IMR-90 (cell line): ENCODE results near the gene VWA7. TPM values are rescaled to one million over a fixed set of nuclear protein-coding genes. Genes with fewer than 3 reads are reported as not detected.

ENCODE experiments used
- ATAC-seq: fragments of 200-7000 bp; cut with Tn5 transposase; 2 replicates; pipeline ENCODE4 v1.9.1; 2020; ENCODE audit warnings: low read depth, mild to moderate bottlenecking, moderate library complexity
- BruUV-seq: library from RNA; stranded (reverse); fragments of 400-500 nt; replicated peaks from 2 replicates; lab custom pipeline; 2021; lab: Mats Ljungman, UMichigan
- CTCF ChIA-PET: fragments of 300-600 bp; formaldehyde crosslinking; extraction: SDS; loops from one replicate; lab custom pipeline; 2021; ENCODE audit warnings: antibody characterized with exemption; lab: Yijun Ruan, JAX
- POLR2A ChIA-PET: fragments of 300-600 bp; sonication (Branson Sonifier 250); formaldehyde crosslinking; loops from one replicate; lab custom pipeline; 2022; ENCODE audit warnings: antibody characterized with exemption; ENCODE audit not compliant: unreplicated experiment; lab: Charles Lee
- DNase-seq: peaks from one replicate; pipeline ENCODE4 v3.0.0; 2013
- H2AFZ ChIP-seq: replicated peaks from 2 replicates; pipeline ENCODE3; 2013; ENCODE audit warnings: low read length, mild to moderate bottlenecking; ENCODE audit not compliant: poor library complexity
- H2AK5ac ChIP-seq: 2 replicates; pipeline ENCODE4 v1.6.1; 2013; ENCODE audit warnings: low read depth, low read length, inconsistent platforms
- H2AK9ac ChIP-seq: replicated peaks from 2 replicates; pipeline ENCODE3; 2013; ENCODE audit warnings: mild to moderate bottlenecking, low read depth, low read length, moderate library complexity; ENCODE audit not compliant: poor library complexity
- H2BK120ac ChIP-seq: 2 replicates; pipeline ENCODE4 v1.6.1; 2013; ENCODE audit warnings: low read depth, low read length, inconsistent platforms
- H2BK15ac ChIP-seq: 3 replicates; pipeline ENCODE4 v1.6.1; 2013; ENCODE audit warnings: low read depth, low read length, inconsistent platforms
- H2BK20ac ChIP-seq: 2 replicates; pipeline ENCODE4 v1.6.1; 2013; ENCODE audit warnings: low read depth, mild to moderate bottlenecking, inconsistent platforms, low read length, moderate library complexity
- H2BK5ac ChIP-seq: 2 replicates; pipeline ENCODE4 v1.6.1; 2013; ENCODE audit warnings: mild to moderate bottlenecking, low read depth, low read length, inconsistent platforms; ENCODE audit not compliant: poor library complexity, severe bottlenecking
- H3K14ac ChIP-seq: replicated peaks from 2 replicates; pipeline ENCODE4 v1.6.1; 2013; ENCODE audit warnings: low read depth, low read length, inconsistent platforms
- H3K18ac ChIP-seq: 2 replicates; pipeline ENCODE4 v1.6.1; 2013; ENCODE audit warnings: low read depth, low read length, control low read depth
- H3K23ac ChIP-seq: 2 replicates; pipeline ENCODE4 v1.6.1; 2013; ENCODE audit warnings: low read depth, low read length, inconsistent platforms
- H3K27ac ChIP-seq: 2 replicates; pipeline ENCODE4 v1.5.1; 2013; ENCODE audit warnings: mild to moderate bottlenecking, control low read depth, low read length; ENCODE audit not compliant: insufficient read depth
- H3K27me3 ChIP-seq: 2 replicates; pipeline ENCODE4 v1.6.1; 2013; ENCODE audit warnings: low read length; ENCODE audit not compliant: control insufficient read depth, insufficient read depth
- H3K36me3 ChIP-seq: 2 replicates; pipeline ENCODE4 v1.6.1; 2013; ENCODE audit warnings: low read length, mixed read lengths; ENCODE audit not compliant: control insufficient read depth, insufficient read depth
- H3K4ac ChIP-seq: 2 replicates; pipeline ENCODE4 v1.6.1; 2013; ENCODE audit warnings: low read depth, low read length, inconsistent platforms
- H3K4me1 ChIP-seq: 2 replicates; pipeline ENCODE4 v1.6.1; 2013; ENCODE audit warnings: low read length, mixed read lengths; ENCODE audit not compliant: control insufficient read depth, insufficient read depth
- H3K4me2 ChIP-seq: 2 replicates; pipeline ENCODE4 v1.6.1; 2013; ENCODE audit warnings: low read depth, mild to moderate bottlenecking, control low read depth, low read length, moderate library complexity
- H3K4me3 ChIP-seq: 2 replicates; pipeline ENCODE4 v1.5.1; 2013; ENCODE audit warnings: low read depth, mild to moderate bottlenecking, control low read depth, low read length, moderate library complexity; ENCODE audit not compliant: insufficient read depth
- H3K56ac ChIP-seq: 2 replicates; pipeline ENCODE4 v1.6.1; 2013; ENCODE audit warnings: low read length, inconsistent platforms; ENCODE audit not compliant: insufficient read depth; ENCODE audit errors: extremely low read depth
- H3K79me1 ChIP-seq, 2 experiments: 2 replicates each; pipeline ENCODE4 v1.6.1; 2013; ENCODE audit warnings: low read length in 2 of 2, inconsistent platforms in 1 of 2, low read depth in 1 of 2
- H3K9ac ChIP-seq: 2 replicates; pipeline ENCODE4 v1.6.1; 2013; ENCODE audit warnings: low read depth, low read length, control low read depth
- H3K9me1 ChIP-seq: 2 replicates; pipeline ENCODE4 v1.6.1; 2013; ENCODE audit warnings: low read length, inconsistent platforms; ENCODE audit not compliant: insufficient read depth
- H3K9me3 ChIP-seq: 2 replicates; pipeline ENCODE4 v1.6.1; 2013; ENCODE audit warnings: low read length; ENCODE audit not compliant: control insufficient read depth, insufficient read depth
- H4K20me1 ChIP-seq: 2 replicates; pipeline ENCODE4 v1.6.1; 2013; ENCODE audit warnings: low read length, inconsistent platforms; ENCODE audit not compliant: insufficient read depth
- H4K5ac ChIP-seq: 2 replicates; pipeline ENCODE4 v1.6.1; 2013; ENCODE audit warnings: mild to moderate bottlenecking, low read depth, low read length, control low read depth
- H4K8ac ChIP-seq, 2 experiments: 2 replicates each; pipeline ENCODE4 v1.6.1; 2013; ENCODE audit warnings: low read depth in 2 of 2, low read length in 2 of 2, control low read depth in 1 of 2, inconsistent platforms in 1 of 2
- H4K91ac ChIP-seq: 2 replicates; pipeline ENCODE4 v1.6.1; 2013; ENCODE audit warnings: low read depth, low read length, inconsistent platforms; ENCODE audit not compliant: insufficient read depth
- BHLHE40 ChIP-seq: fragments of 150-350 bp; IDR thresholded peaks from 2 replicates; pipeline ENCODE4 v1.6.1; 2016; ENCODE audit warnings: mild to moderate bottlenecking, low read depth, low read length
- CEBPB ChIP-seq: IDR thresholded peaks from 2 replicates; pipeline ENCODE4 v1.6.1; 2012; ENCODE audit warnings: low read depth, low read length, improper control_type of control experiment
- CHD1 ChIP-seq: IDR thresholded peaks from 2 replicates; pipeline ENCODE4 v1.6.1; 2012; ENCODE audit warnings: low read depth, low read length, improper control_type of control experiment
- CTCF ChIP-seq: conservative IDR thresholded peaks from 2 replicates; pipeline ENCODE4 v1.5.1; 2012; ENCODE audit warnings: mild to moderate bottlenecking, low read depth, low read length, improper control_type of control experiment
- FOS ChIP-seq: fragments of 150-350 bp; IDR thresholded peaks from 2 replicates; pipeline ENCODE4 v1.6.1; 2016; ENCODE audit warnings: low read depth, low read length
- MAFK ChIP-seq: IDR thresholded peaks from 2 replicates; pipeline ENCODE4 v1.6.1; 2012; ENCODE audit warnings: low read depth, low read length, improper control_type of control experiment
- MAZ ChIP-seq: IDR thresholded peaks from 2 replicates; pipeline ENCODE4 v1.6.1; 2012; ENCODE audit warnings: low read depth, mild to moderate bottlenecking, low read length, improper control_type of control experiment, moderate library complexity, borderline replicate concordance
- NFE2L2 ChIP-seq: fragments of 150-350 bp; IDR thresholded peaks from 2 replicates; pipeline ENCODE4 v1.6.1; 2016; ENCODE audit warnings: low read depth, mild to moderate bottlenecking, low read length
- POLR2A ChIP-seq: IDR thresholded peaks from 2 replicates; pipeline ENCODE4 v1.6.1; 2012; ENCODE audit warnings: mild to moderate bottlenecking, low read depth, low read length
- RAD21 ChIP-seq: IDR thresholded peaks from 2 replicates; pipeline ENCODE4 v1.6.1; 2012; ENCODE audit warnings: low read length, improper control_type of control experiment
- RFX5 ChIP-seq: IDR thresholded peaks from 2 replicates; pipeline ENCODE4 v1.8.0; 2012; ENCODE audit warnings: low read depth, mild to moderate bottlenecking, low read length, moderate library complexity
- SMC3 ChIP-seq: fragments of 150-350 bp; IDR thresholded peaks from 2 replicates; pipeline ENCODE4 v1.6.1; 2016; ENCODE audit warnings: low read depth, mild to moderate bottlenecking, antibody characterized with exemption, low read length, moderate library complexity
- USF2 ChIP-seq: fragments of 150-350 bp; IDR thresholded peaks from 2 replicates; pipeline ENCODE4 v1.6.1; 2017; ENCODE audit warnings: mild to moderate bottlenecking, antibody characterized with exemption, low read length, low read depth
- WGBS, 2 experiments: methylation state at CpG; one replicate each; pipeline versions ENCODE4 v1.1.5 to v1.1.7; 2013; ENCODE audit warnings: missing lambda C conversion rate in 2 of 2; ENCODE audit not compliant: insufficient read length in 1 of 2; ENCODE audit errors: extremely low coverage in 2 of 2; 5-methylcytosine and 5-hydroxymethylcytosine counted together
- dilution Hi-C: fragments of 300-500 bp; cut with HindIII; formaldehyde crosslinking; loops from one replicate; pipeline ENCODE4 v1.14.3; 2018; ENCODE audit warnings: low sequenced_read_pairs; ENCODE audit not compliant: unreplicated experiment
- in situ Hi-C: fragments of 300-500 bp; cut with MboI; formaldehyde crosslinking; loops from 3 replicates; pipeline ENCODE4 v1.14.3; 2019; ENCODE audit warnings: low sequenced_read_pairs, inconsistent platforms, mixed read lengths
- intact Hi-C: fragments of 100-400 bp; cut with micrococcal nuclease; formaldehyde crosslinking; loops from 2 replicates; pipeline ENCODE4 v1.10.0; 2022
- polyA plus RNA-seq, 3 experiments: library from polyadenylated mRNA; depleted of rRNA; stranded (reverse); fragments of >200 nt; gene quantifications; 2 replicates each; pipeline ENCODE4 v1.2.3, GENCODE V29; 2012; ENCODE audit warnings: low replicate concordance in 1 of 3
- total RNA-seq: library from RNA; depleted of rRNA; stranded (reverse); fragments of >200 nt; gene quantifications from 2 replicates; pipeline ENCODE4 v1.2.3, GENCODE V29; 2012
- TF ChIP-seq, protein P1 (sequence below): fragments of 150-350 bp; IDR thresholded peaks from 2 replicates; pipeline ENCODE4 v1.6.1; 2016; ENCODE audit warnings: low read depth, mild to moderate bottlenecking, low read length, moderate library complexity, borderline replicate concordance

Gene VWA7
- total and polyA plus RNA-seq, 2 of the 4 experiments (the other 2 are of a cell fraction), result under 0.01 to 1.4 TPM

DNA sequence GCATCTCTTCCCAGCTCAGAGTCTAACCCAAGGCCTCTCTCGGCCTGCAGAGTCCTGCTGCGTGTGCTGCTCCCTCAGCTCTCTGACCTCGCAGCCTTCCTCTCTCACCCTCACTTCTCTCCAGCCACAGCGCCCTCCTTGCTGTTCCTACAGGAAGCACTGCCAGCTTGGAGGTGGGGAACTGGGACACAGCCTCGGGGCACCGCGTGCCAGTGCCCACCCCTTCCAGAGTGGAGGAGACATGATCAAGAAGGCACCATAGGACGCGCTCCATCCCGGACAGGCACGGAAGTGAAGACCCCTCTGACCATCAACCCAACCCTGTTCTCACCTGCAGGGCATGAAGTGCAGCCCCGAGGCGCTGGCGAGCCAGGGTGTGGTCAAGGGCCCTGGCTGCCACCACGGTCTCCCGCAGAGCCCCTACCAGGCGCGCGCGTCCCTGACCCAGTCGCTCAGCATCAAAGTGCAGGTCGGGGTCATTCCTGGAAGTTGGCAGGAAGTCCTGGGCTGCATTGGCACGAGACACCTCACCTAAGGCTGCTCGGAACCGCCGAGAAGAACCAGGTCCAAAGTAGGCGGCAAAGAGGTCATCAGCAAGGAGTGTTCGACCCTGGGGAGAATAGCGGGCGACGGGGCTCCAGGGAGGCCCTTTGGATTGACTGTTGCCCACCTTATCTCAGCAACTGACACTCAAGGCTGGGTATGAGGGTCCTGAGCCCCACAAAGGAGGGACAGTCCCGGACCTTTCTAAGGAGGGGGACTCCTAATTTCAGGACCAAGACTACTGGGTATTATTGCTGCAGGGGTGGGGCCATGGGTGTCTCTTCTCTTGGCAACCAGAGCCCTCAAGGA lies 1.3 kb downstream of the VWA7 start:
- Histone ChIP-seq H2AFZ (peak overlapping the region; percentile 41), H3K9me1 (0 out of 2 replicates have a peak, but pooled peaks cover 8% of the 10 kb centered on the region), H4K20me1 (no peaks in the 10 kb centered on the region), H3K14ac (no peak overlapping the region), H3K23ac (no peak overlapping the region), H3K9ac (no peak overlapping the region), H2BK120ac (no peak overlapping the region), H3K36me3 (peaks cover 27% of the 10 kb centered on the region), H2AK5ac (0 out of 2 replicates have a peak overlapping the region, but pooled peaks have one; percentile 31), H2BK5ac (no peak overlapping the region), H3K4ac (no peak overlapping the region), H3K4me2 (no peak overlapping the region), H3K9me3 (no peaks in the 10 kb centered on the region), H2BK15ac (no peak overlapping the region), H4K91ac (no peak overlapping the region), H3K27ac (no peak overlapping the region), H4K5ac (no peak overlapping the region), H3K27me3 (no peaks in the 10 kb centered on the region), H3K4me3 (no peak overlapping the region), H3K56ac (no peak overlapping the region), H2BK20ac (no peak overlapping the region), H3K18ac (no peak overlapping the region), H3K79me1 (0 out of 4 replicates have a peak, but pooled peaks cover 0 to 2% of the 10 kb centered on the region in 2 experiments), H3K4me1 (peaks cover 10% of the 10 kb centered on the region), H4K8ac (no peak overlapping the region), H2AK9ac (peak overlapping the region; percentile 96)
- no TSS peak for BruUV-seq
- intact Hi-C loops, result no loop called here
- ATAC-seq (no peak), DNase-seq (no peak)
- dilution Hi-C loops, result no loop called here
- WGBS, 2 experiments, result 91% methylated on average over 17 of the region's 32 CpGs; no CpG with 5 or more reads in 1 of the 2 experiments
- ChIA-PET CTCF (interaction anchor here (0.9 to 1.2 kb wide), 2 partner anchors 15 to 20 kb away, joined by 3 to 4 read pairs; partner anchors contain the start of gene VARS1), POLR2A (no interaction called here)
- in situ Hi-C loops, result no loop called here
- TF ChIP-seq CTCF (no peak), CEBPB (no peak), RAD21 (no peak), USF2 (no peak), MAFK (no peak), SMC3 (no peak), MAZ (no peak), BHLHE40 (no peak), CHD1 (no peak), RFX5 (no peak), POLR2A (no peak), NFE2L2 (no peak), FOS (no peak)
- TF ChIP-seq, protein P1, sequence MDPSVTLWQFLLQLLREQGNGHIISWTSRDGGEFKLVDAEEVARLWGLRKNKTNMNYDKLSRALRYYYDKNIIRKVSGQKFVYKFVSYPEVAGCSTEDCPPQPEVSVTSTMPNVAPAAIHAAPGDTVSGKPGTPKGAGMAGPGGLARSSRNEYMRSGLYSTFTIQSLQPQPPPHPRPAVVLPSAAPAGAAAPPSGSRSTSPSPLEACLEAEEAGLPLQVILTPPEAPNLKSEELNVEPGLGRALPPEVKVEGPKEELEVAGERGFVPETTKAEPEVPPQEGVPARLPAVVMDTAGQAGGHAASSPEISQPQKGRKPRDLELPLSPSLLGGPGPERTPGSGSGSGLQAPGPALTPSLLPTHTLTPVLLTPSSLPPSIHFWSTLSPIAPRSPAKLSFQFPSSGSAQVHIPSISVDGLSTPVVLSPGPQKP, result no peak
